IMR-90 (cell line): ENCODE data around the gene PRR5L.

Experiments
- CHD1 ChIP-seq: IDR thresholded peaks from 2 replicates; pipeline ENCODE4 v1.6.1; 2012; ENCODE audit warnings: low read depth, low read length, improper control_type of control experiment
- FOS ChIP-seq: fragments of 150-350 bp; IDR thresholded peaks from 2 replicates; pipeline ENCODE4 v1.6.1; 2016; ENCODE audit warnings: low read depth, low read length
- MAZ ChIP-seq: IDR thresholded peaks from 2 replicates; pipeline ENCODE4 v1.6.1; 2012; ENCODE audit warnings: low read depth, mild to moderate bottlenecking, low read length, improper control_type of control experiment, moderate library complexity, borderline replicate concordance
- POLR2A ChIP-seq: IDR thresholded peaks from 2 replicates; pipeline ENCODE4 v1.6.1; 2012; ENCODE audit warnings: mild to moderate bottlenecking, low read depth, low read length
- RCOR1 ChIP-seq: IDR thresholded peaks from 2 replicates; pipeline ENCODE4 v1.6.1; 2012; ENCODE audit warnings: mild to moderate bottlenecking, low read length, improper control_type of control experiment; ENCODE audit not compliant: insufficient replicate concordance
- TF ChIP-seq, protein P1 (sequence below): conservative IDR thresholded peaks from 2 replicates; pipeline ENCODE4 v1.5.1; 2012; ENCODE audit warnings: mild to moderate bottlenecking, low read depth, low read length, improper control_type of control experiment
- TF ChIP-seq, protein P2 (sequence below): fragments of 150-350 bp; IDR thresholded peaks from 2 replicates; pipeline ENCODE4 v1.6.1; 2016; ENCODE audit warnings: low read depth, mild to moderate bottlenecking, low read length, moderate library complexity, borderline replicate concordance
- TF ChIP-seq, protein P3 (sequence below): fragments of 150-350 bp; IDR thresholded peaks from 2 replicates; pipeline ENCODE4 v1.6.1; 2017; ENCODE audit warnings: mild to moderate bottlenecking, antibody characterized with exemption, low read length, low read depth

DNA sequence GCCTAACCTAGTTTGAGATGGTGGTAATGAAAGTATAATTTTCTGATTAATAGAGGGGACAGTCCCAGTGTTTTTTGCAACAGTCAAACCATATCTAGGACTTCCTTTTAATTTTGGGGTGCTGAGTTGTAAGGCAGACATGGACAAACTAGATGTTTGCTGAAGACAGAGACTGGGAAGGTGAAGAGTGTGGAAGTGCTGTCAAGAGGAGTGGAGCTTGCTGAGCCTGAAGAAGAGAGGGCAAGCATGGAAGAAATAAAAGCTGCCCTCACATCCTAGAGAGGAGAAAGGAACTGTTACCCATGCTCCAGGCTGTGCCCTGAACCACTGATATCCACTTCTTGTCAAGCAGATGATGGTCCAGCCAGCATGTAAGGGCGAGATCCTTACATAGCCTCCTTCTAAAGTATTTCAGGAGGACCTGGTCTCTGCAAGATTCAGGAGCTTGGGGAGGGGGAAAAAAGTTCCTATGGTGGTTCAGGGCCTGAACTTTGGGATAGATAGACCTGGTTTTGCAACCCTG is 51.4 kb downstream of the PRR5L start:
- TF ChIP-seq, protein P1, sequence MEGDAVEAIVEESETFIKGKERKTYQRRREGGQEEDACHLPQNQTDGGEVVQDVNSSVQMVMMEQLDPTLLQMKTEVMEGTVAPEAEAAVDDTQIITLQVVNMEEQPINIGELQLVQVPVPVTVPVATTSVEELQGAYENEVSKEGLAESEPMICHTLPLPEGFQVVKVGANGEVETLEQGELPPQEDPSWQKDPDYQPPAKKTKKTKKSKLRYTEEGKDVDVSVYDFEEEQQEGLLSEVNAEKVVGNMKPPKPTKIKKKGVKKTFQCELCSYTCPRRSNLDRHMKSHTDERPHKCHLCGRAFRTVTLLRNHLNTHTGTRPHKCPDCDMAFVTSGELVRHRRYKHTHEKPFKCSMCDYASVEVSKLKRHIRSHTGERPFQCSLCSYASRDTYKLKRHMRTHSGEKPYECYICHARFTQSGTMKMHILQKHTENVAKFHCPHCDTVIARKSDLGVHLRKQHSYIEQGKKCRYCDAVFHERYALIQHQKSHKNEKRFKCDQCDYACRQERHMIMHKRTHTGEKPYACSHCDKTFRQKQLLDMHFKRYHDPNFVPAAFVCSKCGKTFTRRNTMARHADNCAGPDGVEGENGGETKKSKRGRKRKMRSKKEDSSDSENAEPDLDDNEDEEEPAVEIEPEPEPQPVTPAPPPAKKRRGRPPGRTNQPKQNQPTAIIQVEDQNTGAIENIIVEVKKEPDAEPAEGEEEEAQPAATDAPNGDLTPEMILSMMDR, result no peak
- TF ChIP-seq MAZ (no peak), POLR2A (no peak), RCOR1 (no peak), CHD1 (no peak), FOS (no peak)
- TF ChIP-seq, protein P2, sequence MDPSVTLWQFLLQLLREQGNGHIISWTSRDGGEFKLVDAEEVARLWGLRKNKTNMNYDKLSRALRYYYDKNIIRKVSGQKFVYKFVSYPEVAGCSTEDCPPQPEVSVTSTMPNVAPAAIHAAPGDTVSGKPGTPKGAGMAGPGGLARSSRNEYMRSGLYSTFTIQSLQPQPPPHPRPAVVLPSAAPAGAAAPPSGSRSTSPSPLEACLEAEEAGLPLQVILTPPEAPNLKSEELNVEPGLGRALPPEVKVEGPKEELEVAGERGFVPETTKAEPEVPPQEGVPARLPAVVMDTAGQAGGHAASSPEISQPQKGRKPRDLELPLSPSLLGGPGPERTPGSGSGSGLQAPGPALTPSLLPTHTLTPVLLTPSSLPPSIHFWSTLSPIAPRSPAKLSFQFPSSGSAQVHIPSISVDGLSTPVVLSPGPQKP, result no peak
- TF ChIP-seq, protein P3, sequence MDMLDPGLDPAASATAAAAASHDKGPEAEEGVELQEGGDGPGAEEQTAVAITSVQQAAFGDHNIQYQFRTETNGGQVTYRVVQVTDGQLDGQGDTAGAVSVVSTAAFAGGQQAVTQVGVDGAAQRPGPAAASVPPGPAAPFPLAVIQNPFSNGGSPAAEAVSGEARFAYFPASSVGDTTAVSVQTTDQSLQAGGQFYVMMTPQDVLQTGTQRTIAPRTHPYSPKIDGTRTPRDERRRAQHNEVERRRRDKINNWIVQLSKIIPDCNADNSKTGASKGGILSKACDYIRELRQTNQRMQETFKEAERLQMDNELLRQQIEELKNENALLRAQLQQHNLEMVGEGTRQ, result no peak
